ENCODE measurements around the gene ASPN. TPM values are rescaled to one million over a fixed set of nuclear protein-coding genes. Genes with fewer than 3 reads are reported as not detected.

Gene ASPN
- total and polyA plus RNA-seq, 4 donors: 6.4 to 11.4 (median 6.9) TPM

DNA sequence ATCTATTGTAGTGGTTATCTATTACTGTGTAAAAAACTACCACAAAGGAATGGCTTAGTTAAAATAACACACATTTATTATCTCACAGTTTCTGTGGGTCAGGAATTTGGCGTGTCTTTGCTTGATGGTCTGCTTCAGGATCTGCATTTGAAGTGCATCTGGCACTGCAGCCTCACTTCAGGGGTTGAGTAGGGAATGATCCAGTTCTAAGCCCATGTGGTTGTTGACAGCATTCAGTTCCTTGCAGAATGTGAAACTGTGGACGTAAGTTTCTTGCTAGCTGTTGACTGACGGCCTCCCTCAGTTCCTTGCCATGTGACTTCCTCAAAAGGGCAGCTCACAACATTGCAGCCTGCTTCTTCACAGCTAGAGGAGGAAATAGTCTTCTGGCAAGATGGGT lies 75.8 kb downstream of the ASPN start:
- no peaks in the 10 kb centered on the region for H3K27me3 ChIP-seq (ENCODE audit: control insufficient read depth in 4 of 4, insufficient read depth in 4 of 4, low read length in 3 of 4)
- TF ChIP-seq JUND (IDR thresholded peaks at IDR 0.05) (no peak), HNF4A (conservative IDR thresholded peaks at IDR 0.05) (no peak), TAF1 (conservative IDR thresholded peaks at IDR 0.05) (no peak), NR2F2 (IDR thresholded peaks at IDR 0.05) (no peak), EGR1 (IDR thresholded peaks at IDR 0.05; ENCODE audit: low read depth in 2 of 2) (no peak), FOXA1 (IDR thresholded peaks at IDR 0.05) (no peak), FOXA2 (IDR thresholded peaks at IDR 0.05) (no peak), HNF4G (IDR thresholded peaks at IDR 0.05) (no peak), RXRA (IDR thresholded peaks at IDR 0.05) (no peak), RAD21 (IDR thresholded peaks at IDR 0.05) (no peak), SP1 (IDR thresholded peaks at IDR 0.05) (no peak), GABPA (IDR thresholded peaks at IDR 0.05 in 1 of 2, conservative IDR thresholded peaks at IDR 0.05 in 1 of 2) (no peak)
- TF ChIP-seq, protein P1, sequence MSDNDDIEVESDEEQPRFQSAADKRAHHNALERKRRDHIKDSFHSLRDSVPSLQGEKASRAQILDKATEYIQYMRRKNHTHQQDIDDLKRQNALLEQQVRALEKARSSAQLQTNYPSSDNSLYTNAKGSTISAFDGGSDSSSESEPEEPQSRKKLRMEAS (IDR thresholded peaks at IDR 0.05): peak; percentile 29
- TF ChIP-seq, protein P2, sequence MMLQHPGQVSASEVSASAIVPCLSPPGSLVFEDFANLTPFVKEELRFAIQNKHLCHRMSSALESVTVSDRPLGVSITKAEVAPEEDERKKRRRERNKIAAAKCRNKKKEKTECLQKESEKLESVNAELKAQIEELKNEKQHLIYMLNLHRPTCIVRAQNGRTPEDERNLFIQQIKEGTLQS (IDR thresholded peaks at IDR 0.05): no peak
- TF ChIP-seq, protein P3, sequence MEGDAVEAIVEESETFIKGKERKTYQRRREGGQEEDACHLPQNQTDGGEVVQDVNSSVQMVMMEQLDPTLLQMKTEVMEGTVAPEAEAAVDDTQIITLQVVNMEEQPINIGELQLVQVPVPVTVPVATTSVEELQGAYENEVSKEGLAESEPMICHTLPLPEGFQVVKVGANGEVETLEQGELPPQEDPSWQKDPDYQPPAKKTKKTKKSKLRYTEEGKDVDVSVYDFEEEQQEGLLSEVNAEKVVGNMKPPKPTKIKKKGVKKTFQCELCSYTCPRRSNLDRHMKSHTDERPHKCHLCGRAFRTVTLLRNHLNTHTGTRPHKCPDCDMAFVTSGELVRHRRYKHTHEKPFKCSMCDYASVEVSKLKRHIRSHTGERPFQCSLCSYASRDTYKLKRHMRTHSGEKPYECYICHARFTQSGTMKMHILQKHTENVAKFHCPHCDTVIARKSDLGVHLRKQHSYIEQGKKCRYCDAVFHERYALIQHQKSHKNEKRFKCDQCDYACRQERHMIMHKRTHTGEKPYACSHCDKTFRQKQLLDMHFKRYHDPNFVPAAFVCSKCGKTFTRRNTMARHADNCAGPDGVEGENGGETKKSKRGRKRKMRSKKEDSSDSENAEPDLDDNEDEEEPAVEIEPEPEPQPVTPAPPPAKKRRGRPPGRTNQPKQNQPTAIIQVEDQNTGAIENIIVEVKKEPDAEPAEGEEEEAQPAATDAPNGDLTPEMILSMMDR (IDR thresholded peaks at IDR 0.05; ENCODE audit: low read depth, low read length, missing input control): peak; percentile 9
- TF ChIP-seq, protein P4, sequence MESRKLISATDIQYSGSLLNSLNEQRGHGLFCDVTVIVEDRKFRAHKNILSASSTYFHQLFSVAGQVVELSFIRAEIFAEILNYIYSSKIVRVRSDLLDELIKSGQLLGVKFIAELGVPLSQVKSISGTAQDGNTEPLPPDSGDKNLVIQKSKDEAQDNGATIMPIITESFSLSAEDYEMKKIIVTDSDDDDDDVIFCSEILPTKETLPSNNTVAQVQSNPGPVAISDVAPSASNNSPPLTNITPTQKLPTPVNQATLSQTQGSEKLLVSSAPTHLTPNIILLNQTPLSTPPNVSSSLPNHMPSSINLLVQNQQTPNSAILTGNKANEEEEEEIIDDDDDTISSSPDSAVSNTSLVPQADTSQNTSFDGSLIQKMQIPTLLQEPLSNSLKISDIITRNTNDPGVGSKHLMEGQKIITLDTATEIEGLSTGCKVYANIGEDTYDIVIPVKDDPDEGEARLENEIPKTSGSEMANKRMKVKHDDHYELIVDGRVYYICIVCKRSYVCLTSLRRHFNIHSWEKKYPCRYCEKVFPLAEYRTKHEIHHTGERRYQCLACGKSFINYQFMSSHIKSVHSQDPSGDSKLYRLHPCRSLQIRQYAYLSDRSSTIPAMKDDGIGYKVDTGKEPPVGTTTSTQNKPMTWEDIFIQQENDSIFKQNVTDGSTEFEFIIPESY (IDR thresholded peaks at IDR 0.05): no peak
- TF ChIP-seq, protein P5, sequence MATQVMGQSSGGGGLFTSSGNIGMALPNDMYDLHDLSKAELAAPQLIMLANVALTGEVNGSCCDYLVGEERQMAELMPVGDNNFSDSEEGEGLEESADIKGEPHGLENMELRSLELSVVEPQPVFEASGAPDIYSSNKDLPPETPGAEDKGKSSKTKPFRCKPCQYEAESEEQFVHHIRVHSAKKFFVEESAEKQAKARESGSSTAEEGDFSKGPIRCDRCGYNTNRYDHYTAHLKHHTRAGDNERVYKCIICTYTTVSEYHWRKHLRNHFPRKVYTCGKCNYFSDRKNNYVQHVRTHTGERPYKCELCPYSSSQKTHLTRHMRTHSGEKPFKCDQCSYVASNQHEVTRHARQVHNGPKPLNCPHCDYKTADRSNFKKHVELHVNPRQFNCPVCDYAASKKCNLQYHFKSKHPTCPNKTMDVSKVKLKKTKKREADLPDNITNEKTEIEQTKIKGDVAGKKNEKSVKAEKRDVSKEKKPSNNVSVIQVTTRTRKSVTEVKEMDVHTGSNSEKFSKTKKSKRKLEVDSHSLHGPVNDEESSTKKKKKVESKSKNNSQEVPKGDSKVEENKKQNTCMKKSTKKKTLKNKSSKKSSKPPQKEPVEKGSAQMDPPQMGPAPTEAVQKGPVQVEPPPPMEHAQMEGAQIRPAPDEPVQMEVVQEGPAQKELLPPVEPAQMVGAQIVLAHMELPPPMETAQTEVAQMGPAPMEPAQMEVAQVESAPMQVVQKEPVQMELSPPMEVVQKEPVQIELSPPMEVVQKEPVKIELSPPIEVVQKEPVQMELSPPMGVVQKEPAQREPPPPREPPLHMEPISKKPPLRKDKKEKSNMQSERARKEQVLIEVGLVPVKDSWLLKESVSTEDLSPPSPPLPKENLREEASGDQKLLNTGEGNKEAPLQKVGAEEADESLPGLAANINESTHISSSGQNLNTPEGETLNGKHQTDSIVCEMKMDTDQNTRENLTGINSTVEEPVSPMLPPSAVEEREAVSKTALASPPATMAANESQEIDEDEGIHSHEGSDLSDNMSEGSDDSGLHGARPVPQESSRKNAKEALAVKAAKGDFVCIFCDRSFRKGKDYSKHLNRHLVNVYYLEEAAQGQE (IDR thresholded peaks at IDR 0.05): no peak
- no peak overlapping the region for H3K4me3 ChIP-seq (ENCODE audit: low read depth in 1 of 3, low read length in 3 of 3)
- no peak overlapping the region for H3K9ac ChIP-seq (ENCODE audit: low read depth in 1 of 2, low read length in 2 of 2)
- DNase-seq (ENCODE audit: low spot score): no peak
- H3K4me1 ChIP-seq (ENCODE audit: control insufficient read depth in 4 of 4, insufficient read depth in 4 of 4, low read length in 3 of 4): no peaks in the 10 kb centered on the region
- H3K27ac ChIP-seq (ENCODE audit: low read depth in 1 of 2, low read length in 2 of 2): no peak overlapping the region
- no peaks in the 10 kb centered on the region for H3K36me3 ChIP-seq (ENCODE audit: control insufficient read depth in 4 of 4, insufficient read depth in 3 of 4, low read depth in 1 of 4, low read length in 3 of 4)
- H3K9me3 ChIP-seq (ENCODE audit: control insufficient read depth in 4 of 4, low read length in 3 of 4): no peaks in the 10 kb centered on the region
- 65% methylated on average over 3 of the region's 3 CpGs for WGBS

Small RNA genes within 50 kb of the gene (small RNA-seq; reads per million reads assigned to genes)
- gene MIR4670: not detected

Other genes starting within 250 kb of the ASPN start
- 10 to 100 TPM; 67.9 to 81.7 TPM for gene IARS1, start 188.8 kb downstream of the ASPN start, total RNA-seq
- gene IARS1, start 188.8 kb downstream of the ASPN start, polyA plus RNA-seq: 10 to 100 TPM; 24.8 to 31.4 TPM
- 10 to 100 TPM; 10.3 to 21.2 TPM for gene NOL8, start 157.2 kb downstream of the ASPN start, total RNA-seq
- gene NOL8, start 157.2 kb downstream of the ASPN start, polyA plus RNA-seq: 10 to 100 TPM in 1 of 2 donors, 1 to 10 TPM in 1; 5.3 to 15.3 TPM
- gene CENPP, start 156.6 kb downstream of the ASPN start, total RNA-seq: 1 to 10 TPM; 1.7 to 8.7 TPM
- gene CENPP, start 156.6 kb downstream of the ASPN start, polyA plus RNA-seq: under 1 TPM; 0.62 to 0.89 TPM
- 1 to 10 TPM in 1 of 2 donors, under 1 TPM in 1; 0.92 to 4.0 TPM for gene OGN, start 77.9 kb downstream of the ASPN start, total RNA-seq
- gene OGN, start 77.9 kb downstream of the ASPN start, polyA plus RNA-seq: 1 to 10 TPM; 1.1 TPM
- gene OMD, start 58.0 kb downstream of the ASPN start, total RNA-seq: under 1 TPM in 1 of 2 donors, not detected in 1; 0.75 TPM
- gene OMD, start 58.0 kb downstream of the ASPN start, polyA plus RNA-seq: under 1 TPM; 0.28 to 0.52 TPM
- 10 to 100 TPM; 16.5 to 42.0 TPM for gene ECM2, start 53.5 kb upstream of the ASPN start, total RNA-seq
- 10 to 100 TPM; 11.6 to 14.1 TPM for gene ECM2, start 53.5 kb upstream of the ASPN start, polyA plus RNA-seq
- 1 to 10 TPM; 2.9 to 5.9 TPM for gene IPPK, start 187.6 kb upstream of the ASPN start, total RNA-seq
- 1 to 10 TPM; 2.1 to 4.2 TPM for gene IPPK, start 187.6 kb upstream of the ASPN start, polyA plus RNA-seq

Data from liver (tissue), 10 donors.